Stimulated activated CD8-positive, alpha-beta memory T cell treated with anti-CD3 and anti-CD28 coated beads, Interleukin-4, amount 100 ng/mL, for 1 hour (primary cell): ENCODE measurements around the gene PARVB.

Source experiments
- DNase-seq, 2 donors: peaks; one replicate each; pipeline ENCODE4 v3.0.0-alpha.2; 2020; ENCODE audit warnings: low read depth in 2 of 2, low spot score in 1 of 2

Gene PARVB

DNA sequence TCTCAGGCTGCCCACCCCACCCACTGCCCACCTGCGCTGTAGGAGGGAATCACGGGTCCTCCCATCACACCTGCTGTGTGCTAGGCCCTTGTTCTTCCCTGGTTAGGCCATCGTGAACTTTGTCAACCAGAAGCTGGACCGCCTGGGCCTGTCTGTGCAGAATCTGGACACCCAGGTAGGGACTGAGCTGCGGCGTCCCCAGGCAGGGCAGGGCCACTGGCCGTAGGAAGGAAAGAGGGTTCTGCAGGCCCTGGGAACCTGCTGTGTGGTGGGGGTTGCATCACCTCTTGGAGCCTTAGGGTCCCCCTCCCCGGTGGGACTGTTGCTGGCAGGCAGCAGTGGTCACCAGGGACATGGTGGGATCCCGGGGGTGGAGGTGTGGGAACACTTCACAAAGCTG is 172.1 kb downstream of the PARVB start:
- no peak for DNase-seq

DNA sequence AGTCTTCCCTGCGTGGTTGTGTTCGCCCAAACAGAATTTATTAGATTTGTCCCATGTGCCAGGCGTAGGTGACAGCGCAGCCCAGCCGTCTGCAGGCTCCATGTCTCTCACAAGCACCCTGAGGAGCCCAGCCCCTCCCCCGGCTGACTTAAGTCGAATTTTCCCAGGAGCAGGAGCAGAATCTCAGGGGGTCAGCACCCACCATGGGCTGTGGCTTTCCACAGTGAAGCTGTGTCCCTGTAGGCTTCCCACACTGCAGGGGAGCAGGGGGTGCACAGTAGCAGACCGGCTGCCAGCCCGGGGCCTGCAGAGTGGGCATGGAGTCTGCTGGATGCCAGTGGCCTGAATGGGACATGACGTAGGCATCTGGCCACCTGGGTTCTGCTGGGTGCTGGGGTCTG is 172.6 kb downstream of the PARVB start:
- DNase-seq: no peak

DNA sequence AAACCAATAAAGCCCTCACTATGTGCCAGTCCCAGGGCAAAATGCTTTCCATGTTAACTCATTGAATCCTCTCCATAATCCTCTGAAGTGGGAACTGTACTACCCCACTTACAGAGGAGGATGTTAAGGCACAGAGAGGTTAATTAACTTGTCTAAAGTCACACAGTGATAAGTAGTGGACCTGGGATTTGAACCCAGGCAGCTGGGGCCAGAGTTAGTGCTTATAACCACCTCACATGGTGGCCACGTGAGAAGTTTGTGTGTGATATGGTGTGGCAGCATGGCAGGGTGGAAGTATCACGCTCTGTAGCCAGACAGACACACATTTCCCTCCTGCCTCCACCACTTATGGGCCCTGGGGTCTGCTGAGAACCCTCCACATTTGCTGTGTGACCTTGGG is 173.2 kb downstream of the PARVB start:
- DNase-seq: no peak

- no peak for DNase-seq
These were observed 175.1 kb downstream of the PARVB start for GRCh38 chr22:44199164-44199563.

- no peak for DNase-seq
These were observed 175.8 kb downstream of the PARVB start for GRCh38 chr22:44199866-44200265.

DNA sequence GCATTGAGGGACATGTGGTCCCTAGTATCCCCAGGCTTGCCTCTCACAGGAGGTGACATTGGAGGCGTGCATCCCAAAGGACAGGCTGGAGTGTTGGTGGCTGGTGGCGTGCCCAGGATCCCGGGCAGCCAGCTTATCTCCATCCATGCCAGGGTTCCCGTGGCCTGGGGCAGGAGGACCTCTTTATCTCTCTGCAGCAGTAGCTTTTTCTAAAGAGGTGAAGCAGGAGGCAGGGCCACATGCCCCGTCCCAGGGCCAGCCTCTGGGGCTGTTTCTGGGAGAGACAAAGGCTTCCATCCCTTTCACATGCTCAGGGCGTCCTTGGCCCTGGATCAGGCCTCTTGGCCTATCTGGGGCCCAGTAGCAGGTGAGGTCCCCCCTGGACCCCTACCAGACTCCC is 176.3 kb downstream of the PARVB start:
- no peak for DNase-seq

- no peak for DNase-seq
These were observed 176.9 kb downstream of the PARVB start for GRCh38 chr22:44200855-44201550.

- no peak for DNase-seq
These were observed 177.6 kb downstream of the PARVB start for GRCh38 chr22:44201665-44202064.

GRCh38 chr22:44202261-44202789 is 178.2 kb downstream of the PARVB start:
- DNase-seq: no peak

DNA sequence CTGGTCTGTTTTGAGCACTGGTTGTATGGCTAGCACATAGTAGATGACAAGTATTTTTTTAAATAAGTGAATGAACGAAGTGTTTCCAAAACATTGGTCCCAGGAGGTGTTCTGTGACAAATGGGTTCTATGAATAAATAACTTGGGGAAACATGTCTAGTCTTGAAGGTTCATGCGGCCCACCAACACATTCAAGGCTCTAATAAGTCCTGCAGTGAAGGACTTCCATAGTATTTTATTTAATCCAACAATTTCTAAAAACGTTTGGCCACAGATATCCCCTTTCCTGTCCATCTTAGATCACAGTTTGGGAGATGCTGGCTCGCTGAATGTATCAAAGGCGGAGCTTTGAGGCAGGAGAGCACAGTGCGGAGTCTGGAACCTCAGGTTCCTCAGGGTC is 179.1 kb downstream of the PARVB start:
- no peak for DNase-seq

GRCh38 chr22:44204739-44205515 is 180.8 kb downstream of the PARVB start:
- no peak for DNase-seq

GRCh38 chr22:44205516-44206329 is 181.6 kb downstream of the PARVB start:
- DNase-seq: no peak

DNA sequence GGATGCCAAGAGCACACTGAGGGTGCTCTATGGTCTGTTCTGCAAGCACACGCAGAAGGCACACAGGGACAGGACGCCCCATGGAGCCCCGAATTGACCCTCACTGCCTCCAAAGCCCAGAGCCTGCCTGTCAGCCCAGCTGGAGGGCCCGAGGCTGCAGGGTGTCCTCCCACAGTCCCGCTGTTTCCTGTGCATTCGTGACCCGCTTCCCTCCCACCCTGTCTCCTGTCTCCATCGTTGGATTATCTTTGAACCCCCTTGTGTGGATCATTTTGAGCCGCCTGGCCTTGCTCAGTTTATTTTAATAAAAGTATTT is 182.2 kb downstream of the PARVB start:
- no peak for DNase-seq

- DNase-seq: no peak
These were observed 182.6 kb downstream of the PARVB start for GRCh38 chr22:44206696-44207095.

GRCh38 chr22:44207173-44207980 is 183.3 kb downstream of the PARVB start:
- DNase-seq: no peak

GRCh38 chr22:44207981-44208317 is 183.8 kb downstream of the PARVB start:
- no peak for DNase-seq

DNA sequence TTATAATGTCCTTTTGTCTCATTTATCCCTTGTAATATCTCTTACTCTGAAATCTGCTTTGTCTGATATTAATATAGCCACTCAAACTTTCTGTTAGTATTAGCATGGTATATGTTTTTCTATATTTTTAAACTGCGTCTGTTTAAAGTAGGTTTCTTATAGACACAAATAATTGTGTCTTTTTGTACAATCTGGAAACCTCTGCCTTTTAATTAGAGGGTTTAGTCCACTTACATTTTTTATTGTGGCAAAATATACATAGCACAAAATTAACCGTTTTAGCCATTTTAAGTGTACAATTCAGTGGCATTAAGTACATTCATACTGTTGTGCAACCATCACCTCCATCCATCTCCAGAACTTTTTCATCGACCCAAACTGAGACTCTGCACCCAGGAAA is 185.2 kb downstream of the PARVB start:
- no peak for DNase-seq

- no peak for DNase-seq
These were observed 186.6 kb downstream of the PARVB start for GRCh38 chr22:44210722-44211121.

GRCh38 chr22:44211256-44211945 is 187.3 kb downstream of the PARVB start:
- no peak for DNase-seq
